ENCODE data around the gene FCRLB. TPM values are rescaled to one million over a fixed set of nuclear protein-coding genes. Genes with fewer than 3 reads are reported as not detected.

The FCRLB gene
- polyA plus RNA-seq, 2 of the 4 experiments (the other 2 are of a cell fraction), result 0.48 to 0.75 TPM

DNA sequence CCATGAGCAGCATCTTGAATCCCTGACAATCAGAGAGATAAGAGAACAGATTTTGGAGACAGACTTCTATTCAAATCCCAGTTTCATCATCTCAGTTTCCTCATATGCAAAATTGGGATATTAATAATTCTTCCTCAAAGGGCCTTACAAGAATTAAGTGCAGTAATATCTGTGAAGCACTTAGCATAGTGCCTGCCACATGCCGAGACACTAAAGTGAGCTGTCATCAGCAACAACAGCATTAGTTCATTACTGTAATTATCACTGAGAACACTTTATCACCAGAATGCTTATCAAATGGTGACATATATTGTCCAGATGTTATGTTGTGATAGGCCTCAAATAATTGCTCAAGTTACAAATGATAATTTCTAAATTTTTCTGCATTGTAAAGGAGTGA lies 922 bp upstream of the FCRLB start:
- Histone ChIP-seq H3K9me3 (no peaks in the 10 kb centered on the region), H3K27ac (no peak overlapping the region), H3K4me2 (no peak overlapping the region), H3K4me3 (no peak overlapping the region), H3K4me1 (peaks cover 11% of the 10 kb centered on the region; the same call in 2 of the 3 replicates)
- ATAC-seq (no peak), DNase-seq (ENCODE audit: low read depth in 1 of 2, low spot score in 1 of 2) (no peak), FAIRE-seq (no peak)
- CTCF ChIA-PET, result no interaction called here
- TF ChIP-seq, protein P1, sequence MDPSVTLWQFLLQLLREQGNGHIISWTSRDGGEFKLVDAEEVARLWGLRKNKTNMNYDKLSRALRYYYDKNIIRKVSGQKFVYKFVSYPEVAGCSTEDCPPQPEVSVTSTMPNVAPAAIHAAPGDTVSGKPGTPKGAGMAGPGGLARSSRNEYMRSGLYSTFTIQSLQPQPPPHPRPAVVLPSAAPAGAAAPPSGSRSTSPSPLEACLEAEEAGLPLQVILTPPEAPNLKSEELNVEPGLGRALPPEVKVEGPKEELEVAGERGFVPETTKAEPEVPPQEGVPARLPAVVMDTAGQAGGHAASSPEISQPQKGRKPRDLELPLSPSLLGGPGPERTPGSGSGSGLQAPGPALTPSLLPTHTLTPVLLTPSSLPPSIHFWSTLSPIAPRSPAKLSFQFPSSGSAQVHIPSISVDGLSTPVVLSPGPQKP (IDR thresholded peaks at IDR 0.05; ENCODE audit: low read depth, low read length), result no peak
- no peak for TF ChIP-seq PHF8 (IDR thresholded peaks at IDR 0.05; ENCODE audit: borderline replicate concordance, low read depth)
- no peak for TF ChIP-seq CHD4 (IDR thresholded peaks at IDR 0.05; ENCODE audit: borderline replicate concordance)
- TF ChIP-seq MYC (IDR thresholded peaks at IDR 0.05; ENCODE audit: borderline replicate concordance, low read length), result no peak
- no peak for TF ChIP-seq TP53 (CRISPR knock-in tag; IDR thresholded peaks at IDR 0.05)
- TF ChIP-seq MAZ (IDR thresholded peaks at IDR 0.05; ENCODE audit: borderline replicate concordance, low read depth, low read length), result no peak
- TF ChIP-seq ZNF302 (CRISPR knock-in tag; IDR thresholded peaks at IDR 0.05), result no peak
- no peak for TF ChIP-seq CHD2 (IDR thresholded peaks at IDR 0.05; ENCODE audit: low read length, partially characterized antibody)
- no peak for TF ChIP-seq HOXB13 (CRISPR knock-in tag; IDR thresholded peaks at IDR 0.05; ENCODE audit: low read depth)
- no peak for TF ChIP-seq SREBF2 (IDR thresholded peaks at IDR 0.05)
- TF ChIP-seq ATOH8 (CRISPR knock-in tag; IDR thresholded peaks at IDR 0.05; ENCODE audit: low read depth), result no peak
- no peak for TF ChIP-seq FOXS1 (CRISPR knock-in tag; IDR thresholded peaks at IDR 0.05)
- TF ChIP-seq GATA3 (IDR thresholded peaks at IDR 0.05; ENCODE audit: borderline replicate concordance), result no peak
- no peak for TF ChIP-seq FOSB (CRISPR knock-in tag; IDR thresholded peaks at IDR 0.05)
- TF ChIP-seq HOXA7 (CRISPR knock-in tag; IDR thresholded peaks at IDR 0.05), result no peak
- TF ChIP-seq ZSCAN20 (CRISPR knock-in tag; IDR thresholded peaks at IDR 0.05), result no peak
- TF ChIP-seq CTCF (IDR thresholded peaks at IDR 0.05), result no peak
- no peak for TF ChIP-seq EP300 (IDR thresholded peaks at IDR 0.05)
- TF ChIP-seq RARB (CRISPR knock-in tag; IDR thresholded peaks at IDR 0.05), result no peak
- no peak for TF ChIP-seq KDM5A (IDR thresholded peaks at IDR 0.05)
- 97% methylated on average over 1 of the region's 1 CpG for WGBS (ENCODE audit: missing lambda C conversion rate)
- POLR2A ChIA-PET, result no interaction called here

GRCh38 chr1:161721738-161722343 lies 497 bp downstream of the FCRLB start:
- no peak for ATAC-seq
- no peak for FAIRE-seq
- no peak overlapping the region for H3K4me3 ChIP-seq
- no peaks in the 10 kb centered on the region for H3K9me3 ChIP-seq
- peak; percentile 30 to 54 for DNase-seq (ENCODE audit: low read depth in 1 of 2, low spot score in 1 of 2)
- peaks cover 15% of the 10 kb centered on the region; the same call in 2 of the 3 replicates for H3K4me1 ChIP-seq
- 0 out of 6 replicates have a peak overlapping the region, but pooled peaks of 1 of the 2 experiments have one; percentile 17 for H3K27ac ChIP-seq
- TF ChIP-seq BHLHE40 (IDR thresholded peaks at IDR 0.05; ENCODE audit: low read depth, low read length) (no peak), FOSL2 (IDR thresholded peaks at IDR 0.05) (no peak), FOSL2 (CRISPR knock-in tag; IDR thresholded peaks at IDR 0.05) (peak; percentile 60)
- H3K4me2 ChIP-seq, result peak overlapping the region; percentile 44; the same call in 2 of the 3 replicates
- ChIA-PET CTCF (no interaction called here), POLR2A (no interaction called here)
- WGBS (ENCODE audit: missing lambda C conversion rate), result 43% methylated on average over 8 of the region's 8 CpGs

All from A549 (cell line).